PFSK-1 (cell line): ENCODE data around the gene DIP2C.

ENCODE experiments used
- POLR2AphosphoS5 ChIP-seq: IDR thresholded peaks from 2 replicates; pipeline ENCODE4 v1.6.1; 2012; ENCODE audit warnings: low read depth, mild to moderate bottlenecking, control low read depth, low read length, moderate library complexity
- TAF1 ChIP-seq: IDR thresholded peaks from 2 replicates; pipeline ENCODE4 v1.6.1; 2012; ENCODE audit warnings: low read length, control low read depth, borderline replicate concordance; ENCODE audit not compliant: insufficient read depth

DNA sequence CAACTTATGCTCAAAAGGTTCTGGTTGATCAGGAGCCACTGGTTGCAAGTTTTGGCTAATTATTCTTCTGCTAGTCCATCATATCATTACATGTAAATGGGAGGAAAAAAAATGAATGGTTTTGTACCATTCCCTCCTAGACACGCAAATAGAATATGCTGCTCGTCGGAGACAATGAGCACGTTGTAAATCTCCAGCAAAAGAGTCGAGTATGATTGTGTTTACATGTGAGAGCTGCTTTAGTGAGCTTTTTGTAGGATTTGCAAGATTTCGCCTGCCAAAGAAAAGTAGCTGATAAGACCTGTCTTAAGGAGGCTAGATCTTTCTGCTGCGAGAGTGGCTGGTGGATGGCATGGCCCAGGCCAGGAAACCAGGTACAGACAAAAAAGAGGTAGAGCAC is 445.2 kb downstream of the DIP2C start:
- TF ChIP-seq TAF1: no peak
- no peak for TF ChIP-seq POLR2AphosphoS5
